GM18520 (cell line): ENCODE results near the gene RPUSD2.

Experiments used
- ATAC-seq: cut with Tn5 transposase; IDR thresholded peaks from one replicate; pipeline ENCODE4 v1.9.1; 2021; ENCODE audit not compliant: unreplicated experiment

RPUSD2 gene

GRCh38 chr15:40618906-40619305 lies 49.8 kb downstream of the RPUSD2 start:
- no peak for ATAC-seq

- no peak for ATAC-seq
Measured at GRCh38 chr15:40623361-40623760, 54.3 kb downstream of the RPUSD2 start.
